GM23338 (cell line): ENCODE data around the gene RGS6. TPM values are rescaled to one million over a fixed set of nuclear protein-coding genes. Genes with fewer than 3 reads are reported as not detected.

ENCODE experiments used
- ATAC-seq: fragments of 200-7000 bp; cut with Tn5 transposase; 3 replicates; pipeline ENCODE4 v1.9.1; 2020
- DNase-seq: peaks from one replicate; pipeline ENCODE4 v3.0.0-alpha.2; 2015; ENCODE audit warnings: low spot score
- H2AFZ ChIP-seq: fragments of 200-600 bp; sonication (generic); 2 replicates; pipeline ENCODE4 v1.8.0; 2016; ENCODE audit warnings: antibody characterized with exemption, mild to moderate bottlenecking, moderate library complexity
- H3F3A ChIP-seq: fragments of 200-600 bp; sonication (generic); replicated peaks from 2 replicates; pipeline ENCODE4 v1.8.0; 2017; ENCODE audit warnings: antibody characterized with exemption, mixed run types, low read depth
- H3K27ac ChIP-seq: fragments of 200-600 bp; sonication (generic); 2 replicates; pipeline ENCODE4 v1.6.1; 2016; ENCODE audit warnings: low read depth
- H3K27me3 ChIP-seq: fragments of 200-600 bp; sonication (generic); 2 replicates; pipeline ENCODE4 v1.8.0; 2016; ENCODE audit warnings: mild to moderate bottlenecking, mixed run types, moderate library complexity; ENCODE audit not compliant: insufficient read depth
- H3K36me3 ChIP-seq: fragments of 200-600 bp; sonication (generic); 2 replicates; pipeline ENCODE4 v1.8.0; 2016; ENCODE audit warnings: mild to moderate bottlenecking; ENCODE audit not compliant: insufficient read depth
- H3K4me1 ChIP-seq: fragments of 200-600 bp; sonication (generic); 2 replicates; pipeline ENCODE4 v1.8.0; 2016; ENCODE audit warnings: mild to moderate bottlenecking, moderate library complexity; ENCODE audit not compliant: insufficient read depth
- H3K4me2 ChIP-seq: fragments of 200-600 bp; sonication (generic); 2 replicates; pipeline ENCODE4 v1.7.1; 2017; ENCODE audit warnings: mixed run types
- H3K4me3 ChIP-seq: fragments of 200-600 bp; sonication (generic); 2 replicates; pipeline ENCODE4 v1.6.1; 2016; ENCODE audit warnings: mixed run types
- H3K79me2 ChIP-seq: fragments of 200-600 bp; sonication (generic); replicated peaks from 2 replicates; pipeline ENCODE4 v1.8.0; 2017; ENCODE audit warnings: mild to moderate bottlenecking; ENCODE audit not compliant: insufficient read depth
- H3K9me2 ChIP-seq: fragments of 200-600 bp; sonication (generic); 2 replicates; pipeline ENCODE4 v1.8.0; 2017; ENCODE audit not compliant: insufficient read depth
- H4K20me1 ChIP-seq: fragments of 200-600 bp; sonication (generic); replicated peaks from 2 replicates; pipeline ENCODE4 v1.8.0; 2017; ENCODE audit warnings: mild to moderate bottlenecking; ENCODE audit not compliant: insufficient read depth
- H3K27ac Mint-ChIP-seq: 2 replicates; pipeline ENCODE4 v1.8.0; 2020; ENCODE audit warnings: inconsistent platforms, mild to moderate bottlenecking, moderate library complexity, mixed read lengths
- H3K27me3 Mint-ChIP-seq: 3 replicates; pipeline ENCODE4 v1.8.0; 2022; ENCODE audit warnings: low read depth, mild to moderate bottlenecking, moderate library complexity, mixed read lengths, inconsistent platforms; ENCODE audit not compliant: insufficient read depth, poor library complexity
- H3K36me3 Mint-ChIP-seq: 3 replicates; pipeline ENCODE4 v1.8.0; 2021; ENCODE audit warnings: low read depth, mild to moderate bottlenecking, inconsistent platforms, moderate library complexity, mixed read lengths
- H3K4me1 Mint-ChIP-seq: 3 replicates; pipeline ENCODE4 v1.8.0; 2020; ENCODE audit warnings: mild to moderate bottlenecking, inconsistent platforms, mixed read lengths
- H3K4me3 Mint-ChIP-seq: 3 replicates; pipeline ENCODE4 v1.8.0; 2021; ENCODE audit warnings: moderate library complexity, mild to moderate bottlenecking, inconsistent platforms, mixed read lengths
- H3K9me3 Mint-ChIP-seq: 3 replicates; pipeline ENCODE4 v1.8.0; 2020; ENCODE audit warnings: moderate library complexity, mild to moderate bottlenecking, inconsistent platforms, mixed read lengths
- CREB1 ChIP-seq: fragments of 250-450 bp; sonication (Bioruptor Pico); IDR thresholded peaks from 2 replicates; pipeline ENCODE4 v1.5.0; 2020; ENCODE audit warnings: low read depth, mild to moderate bottlenecking, moderate library complexity
- CTCF ChIP-seq, 2 experiments: fragments of 200-600 bp in 1 of 2; sonication (generic) in 1 of 2; conservative IDR thresholded peaks; 2 replicates each; pipeline versions ENCODE4 v1.5.1 to v1.6.1; 2016 to 2017; ENCODE audit warnings: antibody characterized with exemption in 2 of 2, low read depth in 2 of 2, mild to moderate bottlenecking in 2 of 2, moderate library complexity in 1 of 2
- ETS1 ChIP-seq: IDR thresholded peaks from 2 replicates; pipeline ENCODE4 v1.6.1; 2016; ENCODE audit warnings: antibody characterized with exemption
- EZH2 ChIP-seq: fragments of 200-600 bp; sonication (generic); IDR thresholded peaks from one replicate; pipeline ENCODE4 v1.8.0; 2017; ENCODE audit warnings: antibody characterized with exemption, mild to moderate bottlenecking, low read depth; ENCODE audit not compliant: unreplicated experiment
- EZH2phosphoT487 ChIP-seq: fragments of 200-600 bp; sonication (generic); IDR thresholded peaks from one replicate; pipeline ENCODE4 v1.8.1; 2018; ENCODE audit warnings: antibody characterized with exemption; ENCODE audit not compliant: unreplicated experiment
- JUNB ChIP-seq: IDR thresholded peaks from one replicate; pipeline ENCODE4 v1.6.1; 2016; ENCODE audit warnings: antibody characterized with exemption; ENCODE audit not compliant: unreplicated experiment
- NANOG ChIP-seq: IDR thresholded peaks from 2 replicates; pipeline ENCODE4 v1.6.1; 2016; ENCODE audit warnings: antibody characterized with exemption, borderline replicate concordance
- POLR2AphosphoS5 ChIP-seq: IDR thresholded peaks from 2 replicates; pipeline ENCODE4 v1.6.1; 2016; ENCODE audit warnings: antibody characterized with exemption, low read depth
- REST ChIP-seq: IDR thresholded peaks from one replicate; pipeline ENCODE4 v1.6.1; 2018; ENCODE audit warnings: antibody characterized with exemption; ENCODE audit not compliant: unreplicated experiment
- STAT1 ChIP-seq: IDR thresholded peaks from one replicate; pipeline ENCODE4 v1.6.1; 2016; ENCODE audit warnings: antibody characterized with exemption; ENCODE audit not compliant: unreplicated experiment
- ZNF114 ChIP-seq: fragments of 250-450 bp; sonication (Bioruptor Pico); IDR thresholded peaks from 2 replicates; pipeline ENCODE4 v1.5.0; 2020; ENCODE audit warnings: mild to moderate bottlenecking, moderate library complexity
- ZNF331 ChIP-seq: fragments of 250-450 bp; sonication (Bioruptor Pico); IDR thresholded peaks from 2 replicates; pipeline ENCODE4 v1.5.0; 2020; ENCODE audit warnings: low read depth, mild to moderate bottlenecking, moderate library complexity
- ZNF462 ChIP-seq: fragments of 250-450 bp; sonication (Bioruptor Pico); IDR thresholded peaks from 2 replicates; pipeline ENCODE4 v1.5.0; 2020; ENCODE audit warnings: mild to moderate bottlenecking, moderate library complexity
- polyA plus RNA-seq: library from polyadenylated mRNA; unstranded; fragments of >200 nt; fragmentation: Nextera tagmentation; extraction: Ambion mirVana; gene quantifications from 2 replicates; pipeline ENCODE4 v1.2.1, GENCODE V29; 2016
- total RNA-seq: library from RNA; depleted of rRNA; stranded (reverse); fragments of >200 nt; shearing (Covaris generic); gene quantifications from 2 replicates; pipeline ENCODE4 v1.2.3, GENCODE V29; 2014

RGS6 gene
- total and polyA plus RNA-seq, 2 experiments from 2014 or later, result 0.66 to 0.83 TPM

- no peaks in the 10 kb centered on the region for H3K27me3 ChIP-seq
- no peaks in the 10 kb centered on the region for H3K9me2 ChIP-seq
- Mint-ChIP-seq H3K27ac (no peak overlapping the region; the same call in 1 of the 2 replicates), H3K27me3 (no peaks in the 10 kb centered on the region), H3K4me1 (peaks cover 14% of the 10 kb centered on the region; the same call in 2 of the 3 replicates), H3K9me3 (peaks cover 25% of the 10 kb centered on the region), H3K4me3 (no peak overlapping the region), H3K36me3 (peaks cover 13% of the 10 kb centered on the region; the same call in 2 of the 3 replicates)
- H3K36me3 ChIP-seq, result no peaks in the 10 kb centered on the region
- no peak overlapping the region for H3K27ac ChIP-seq
- DNase-seq, result no peak
- no peaks in the 10 kb centered on the region for H4K20me1 ChIP-seq
- no peak overlapping the region for H3K4me2 ChIP-seq
- TF ChIP-seq REST (no peak), JUNB (no peak), ZNF331 (CRISPR knock-in tag) (no peak), NANOG (no peak), ETS1 (no peak), CTCF (conservative IDR thresholded peaks at IDR 0.05; ENCODE audit: low read depth in 2 of 2) (no peak), STAT1 (no peak), ZNF462 (CRISPR knock-in tag) (no peak), POLR2AphosphoS5 (no peak), EZH2 (no peak), CREB1 (CRISPR knock-in tag) (no peak), EZH2phosphoT487 (no peak), ZNF114 (CRISPR knock-in tag) (no peak)
- ATAC-seq, result no peak
- H3K79me2 ChIP-seq, result no peaks in the 10 kb centered on the region
- no peak overlapping the region for H3K4me3 ChIP-seq
- peaks cover 17% of the 10 kb centered on the region; the same call in 1 of the 2 replicates for H3K4me1 ChIP-seq
- H2AFZ ChIP-seq, result no peak overlapping the region
- H3F3A ChIP-seq, result no peaks in the 10 kb centered on the region
These were observed 108.3 kb downstream of the RGS6 start for GRCh38 chr14:72040528-72040927.
